ENCODE results near the gene TRIM9.
"Not testable (repeated sequence)": the region's sequence is repeated elsewhere in the genome, so short reads cannot be mapped to it uniquely, and the experiment has no call there.

The TRIM9 gene

DNA sequence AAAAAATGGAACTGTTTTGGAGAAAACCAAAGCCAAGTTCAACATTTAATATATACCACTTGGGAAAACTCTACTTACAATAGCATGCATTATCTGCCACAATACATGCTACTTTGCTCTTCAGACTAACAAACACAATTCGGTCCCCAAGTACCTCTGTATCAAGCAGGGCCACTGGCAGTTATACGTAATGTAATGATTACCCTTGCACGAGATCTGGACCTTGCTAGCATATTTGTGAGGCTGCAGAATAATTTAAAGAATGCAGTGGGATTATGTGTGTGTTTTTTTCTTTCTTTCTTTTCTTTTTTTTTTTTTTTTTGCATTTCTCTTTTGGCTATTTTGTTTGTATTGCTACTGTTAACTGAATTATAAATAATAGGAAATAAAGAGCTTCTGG is 127.8 kb downstream of the TRIM9 start:
- no peak for DNase-seq (ENCODE audit: low read depth in 2 of 3, low spot score in 2 of 3)

DNA sequence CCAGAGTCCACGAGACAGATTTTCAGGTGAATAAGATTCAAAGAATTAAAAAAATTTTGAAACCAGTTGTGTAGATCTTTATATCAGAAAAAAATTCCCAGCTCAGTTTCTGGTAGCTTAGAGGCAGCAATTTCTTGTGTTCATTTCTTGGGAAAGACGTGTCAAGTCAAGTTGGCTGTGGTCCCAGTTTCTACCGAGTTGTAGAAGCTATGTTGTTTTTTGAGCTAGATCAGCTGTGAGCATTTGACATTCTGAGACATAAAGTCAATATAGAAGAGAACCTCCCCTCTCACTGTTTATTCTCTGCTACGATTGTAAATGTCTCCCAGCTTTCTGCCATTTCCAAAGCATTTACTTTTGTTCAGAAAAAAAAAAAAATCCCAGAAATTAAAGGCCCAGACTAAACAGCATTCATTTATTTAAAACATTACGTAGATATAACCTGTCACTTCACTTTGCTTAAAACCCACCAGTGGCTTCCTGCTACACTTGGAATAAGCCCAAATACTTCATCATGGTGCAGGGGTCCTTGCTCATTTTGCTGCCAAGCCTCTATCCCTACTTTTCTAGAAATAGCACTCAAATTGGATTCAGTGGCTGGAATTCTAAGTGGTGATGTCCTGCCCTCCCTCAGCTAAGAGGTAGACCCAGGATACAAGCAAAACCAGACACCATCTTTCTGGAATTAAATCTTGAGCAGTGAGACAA is 130.1 kb downstream of the TRIM9 start:
- no peak for DNase-seq (ENCODE audit: low read depth in 2 of 3, low spot score in 2 of 3)

GRCh38 chr14:50963919-50964318 is 131.0 kb downstream of the TRIM9 start:
- DNase-seq (ENCODE audit: low read depth in 2 of 3, low spot score in 2 of 3) = no peak

- no peak for DNase-seq (ENCODE audit: low read depth in 2 of 3, low spot score in 2 of 3)
Observed at GRCh38 chr14:50961605-50962221, 133.2 kb downstream of the TRIM9 start.

DNA sequence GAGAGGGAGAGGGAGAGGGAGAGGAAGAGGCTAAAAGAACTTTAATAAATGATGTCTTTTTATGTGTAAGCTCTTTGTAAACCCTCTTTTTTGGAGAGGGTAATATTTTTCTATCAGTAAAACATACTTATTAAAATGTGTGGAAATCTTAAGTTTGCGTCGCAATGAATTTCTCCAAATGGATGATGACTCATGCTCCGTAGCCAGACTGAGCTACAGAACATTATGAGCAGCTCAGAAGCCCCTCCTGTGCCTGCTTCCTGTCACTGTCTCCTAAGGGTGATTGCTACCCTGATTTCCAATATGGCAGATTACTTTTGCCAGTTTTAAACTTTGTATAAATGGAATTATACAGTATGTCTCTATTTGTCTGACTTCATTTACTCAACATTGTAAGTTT is 137.6 kb downstream of the TRIM9 start:
- no peak for DNase-seq (ENCODE audit: low read depth in 2 of 3, low spot score in 2 of 3)

- not testable (repeated sequence) for DNase-seq (ENCODE audit: low read depth in 2 of 3, low spot score in 2 of 3)
Observed at GRCh38 chr14:50956421-50956820, 138.5 kb downstream of the TRIM9 start.

DNA sequence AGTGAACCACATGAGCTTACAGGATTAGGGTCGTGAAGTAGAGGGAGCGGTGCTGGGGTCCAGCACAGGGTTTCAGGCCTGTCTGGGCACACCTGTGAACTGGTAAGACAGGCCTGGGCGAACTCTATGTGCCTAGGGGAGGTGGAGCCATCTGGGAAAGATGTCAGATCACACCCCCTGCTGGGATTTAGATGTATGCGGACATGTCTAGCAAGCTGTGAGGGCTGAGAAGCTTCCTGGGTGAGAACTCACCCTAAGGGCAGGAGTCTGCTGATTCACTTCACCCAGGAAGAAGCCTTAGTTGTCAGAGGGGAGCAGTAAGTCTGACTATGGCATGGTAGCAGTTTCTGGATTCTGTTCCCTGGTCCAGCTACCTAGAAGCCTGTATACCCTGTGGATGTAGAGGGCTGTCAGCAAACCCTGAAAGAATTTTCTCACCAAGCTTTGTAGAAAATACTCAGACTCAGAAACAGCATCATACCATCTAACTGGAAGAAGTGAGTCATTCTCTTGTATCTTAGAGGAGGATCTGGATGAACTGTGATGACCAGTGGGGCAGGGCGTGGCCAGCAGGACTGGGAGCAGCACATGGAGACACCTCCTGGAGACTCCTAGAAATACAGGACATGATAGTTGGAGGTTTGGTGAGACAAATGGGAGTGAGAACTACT is 139.4 kb downstream of the TRIM9 start:
- DNase-seq (ENCODE audit: low read depth in 2 of 3, low spot score in 2 of 3) = no peak

DNA sequence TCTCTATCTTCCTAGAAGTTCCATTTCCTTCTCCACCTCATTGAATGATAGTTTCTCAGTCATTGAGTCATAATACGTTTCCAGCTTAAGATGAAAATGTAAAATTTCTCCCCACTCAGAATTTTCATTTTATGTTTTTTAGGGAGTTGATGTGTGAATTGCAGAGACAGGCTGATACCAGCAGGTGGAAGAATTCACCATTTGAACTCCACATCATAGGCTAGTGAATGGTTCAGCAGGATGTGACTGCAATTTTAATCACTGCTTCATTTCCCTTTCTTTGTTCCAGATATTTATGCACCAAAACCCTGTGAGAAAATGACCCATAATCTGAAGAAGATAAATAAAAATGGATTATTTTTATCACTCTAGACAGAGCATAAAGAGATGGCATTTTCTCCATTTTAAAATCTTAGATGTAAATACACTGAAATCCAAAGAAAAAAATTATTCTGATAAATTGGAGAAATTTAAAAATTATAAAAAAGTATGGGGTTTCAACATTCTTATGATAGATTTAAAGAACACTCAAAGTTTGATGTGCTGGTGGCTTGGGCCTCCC is 140.0 kb downstream of the TRIM9 start:
- DNase-seq (ENCODE audit: low read depth in 2 of 3, low spot score in 2 of 3) = no peak

DNA sequence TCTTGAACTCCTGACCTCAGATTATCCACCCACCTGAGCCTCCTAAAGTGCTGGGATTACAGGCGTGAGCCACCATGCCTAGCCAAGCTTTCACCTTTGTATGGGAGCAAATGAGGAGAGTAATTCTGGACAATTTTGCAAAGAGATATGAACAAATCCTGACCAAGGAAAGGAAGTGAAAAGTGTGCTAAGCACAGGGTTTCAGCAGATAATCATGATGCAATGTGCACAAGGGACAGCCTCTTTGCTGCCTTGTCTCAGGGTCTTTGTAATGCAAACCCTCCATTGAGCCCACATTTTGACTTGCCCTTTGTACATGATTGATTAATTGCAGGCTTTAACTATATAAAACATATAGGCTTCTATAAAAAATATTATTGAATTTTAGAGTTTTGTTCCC is 141.4 kb downstream of the TRIM9 start:
- DNase-seq (ENCODE audit: low read depth in 2 of 3, low spot score in 2 of 3) = no peak

DNA sequence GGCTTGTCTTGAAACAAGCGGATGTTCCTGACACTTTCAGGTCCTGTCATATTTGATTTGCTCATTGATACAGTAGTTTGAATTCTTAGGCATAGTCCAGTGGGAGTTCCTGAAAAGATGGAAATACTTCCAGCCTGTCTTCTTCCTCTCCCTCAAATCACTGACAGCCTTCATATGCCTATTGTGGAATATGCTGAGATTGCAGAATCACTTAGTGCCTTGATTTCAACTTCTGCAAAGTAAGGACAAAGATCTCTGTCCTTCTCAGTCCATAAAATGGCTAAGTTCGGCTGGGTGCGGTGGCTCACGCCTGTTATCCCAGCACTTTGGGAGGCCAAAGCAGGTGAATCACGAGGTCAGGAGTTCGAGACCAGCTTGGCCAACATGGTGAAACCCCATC is 143.9 kb downstream of the TRIM9 start:
- no peak for DNase-seq (ENCODE audit: low read depth in 2 of 3, low spot score in 2 of 3)

- DNase-seq (ENCODE audit: low read depth in 2 of 3, low spot score in 2 of 3) = no peak
Observed at GRCh38 chr14:50948205-50948604, 146.7 kb downstream of the TRIM9 start.

DNA sequence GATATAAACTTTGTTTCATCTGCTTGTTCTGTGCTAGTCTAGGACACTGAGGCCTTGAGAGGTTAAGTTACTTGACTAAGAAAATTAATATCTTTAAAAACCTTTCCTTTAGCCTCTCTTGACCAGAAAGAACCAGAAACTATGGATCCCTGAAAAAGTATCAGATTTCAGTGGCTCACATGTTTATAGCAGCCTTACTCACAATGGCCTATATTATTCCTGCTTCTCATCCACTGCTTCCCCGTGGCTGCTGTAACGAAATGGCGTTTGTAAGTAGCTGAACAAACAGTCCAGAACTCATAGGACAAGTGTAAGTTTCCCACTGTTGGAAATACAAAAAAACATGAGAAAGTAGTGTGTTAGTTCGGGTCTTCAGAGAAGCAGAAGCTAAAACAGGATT is 147.5 kb downstream of the TRIM9 start:
- DNase-seq (ENCODE audit: low read depth in 2 of 3, low spot score in 2 of 3) = no peak

- no peak for DNase-seq (ENCODE audit: low read depth in 2 of 3, low spot score in 2 of 3)
Observed at GRCh38 chr14:50946234-50946935, 148.5 kb downstream of the TRIM9 start.

GRCh38 chr14:50944647-50945413 is 150.1 kb downstream of the TRIM9 start:
- DNase-seq (ENCODE audit: low read depth in 2 of 3, low spot score in 2 of 3) = no peak

DNA sequence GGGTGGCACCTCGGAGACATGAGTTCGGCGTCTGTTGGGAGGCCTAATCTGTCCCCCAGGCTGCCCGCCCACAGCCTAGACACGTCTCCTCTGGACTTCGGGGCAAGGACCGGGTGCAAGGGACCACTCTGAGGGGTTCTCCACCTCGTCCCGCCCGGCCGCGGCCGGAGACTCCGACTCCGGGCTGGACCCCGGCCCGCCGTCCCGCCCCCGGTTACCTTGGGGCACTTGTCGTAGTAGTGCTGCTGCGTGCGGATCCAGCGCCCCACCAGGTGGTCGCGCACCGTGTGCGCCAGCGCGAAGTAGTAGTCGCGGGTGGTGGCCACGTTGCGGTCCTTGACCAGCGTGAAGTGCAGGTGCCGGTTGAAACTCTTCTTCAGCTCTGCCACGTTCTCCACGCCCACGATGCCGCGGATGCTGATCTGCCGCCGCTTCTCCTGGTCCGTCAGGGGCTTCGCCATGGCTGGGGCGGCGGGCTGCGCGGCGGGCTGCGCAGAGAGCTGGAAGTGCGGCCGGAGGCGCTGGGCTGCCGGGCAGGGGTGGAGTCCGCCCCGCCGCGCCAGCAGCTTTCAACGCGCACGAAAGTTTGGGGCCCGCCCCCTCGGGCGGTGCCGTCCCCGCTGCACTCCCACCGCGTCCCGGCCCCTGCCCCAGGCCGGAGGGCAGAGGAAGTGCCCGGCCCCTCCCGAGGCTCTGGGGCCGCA is 150.8 kb downstream of the TRIM9 start, which contains the start of gene PYGL:
Gene PYGL, minus strand, starts transcription at position 541 of the 704 bp plus-strand sequence. Its CDS starts 80 bp downstream, at position 461.
- peak in 1 of 3 experiments; percentile 17 for DNase-seq (ENCODE audit: low read depth in 2 of 3, low spot score in 2 of 3)

- no peak for DNase-seq (ENCODE audit: low read depth in 2 of 3, low spot score in 2 of 3)
Observed at GRCh38 chr14:50943261-50943942, 151.5 kb downstream of the TRIM9 start.

DNA sequence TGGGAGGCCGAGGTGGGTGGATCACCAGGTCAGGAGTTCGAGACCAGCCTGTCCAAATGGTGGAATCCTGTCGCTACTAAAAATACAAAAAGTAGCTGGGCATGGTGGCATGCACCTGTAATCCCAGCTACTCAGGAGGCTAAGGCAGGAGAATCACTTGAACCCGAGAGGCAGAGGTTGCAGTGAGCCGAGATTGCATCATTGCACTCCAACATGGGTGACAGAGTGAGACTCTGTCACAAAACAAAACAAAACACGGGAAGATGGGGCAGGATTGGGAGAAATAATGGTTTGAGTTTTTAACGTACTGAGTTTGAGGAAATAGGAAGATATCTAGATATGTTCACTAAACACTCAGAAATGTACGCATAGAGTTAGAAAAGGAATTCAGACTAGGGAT is 153.3 kb downstream of the TRIM9 start:
- DNase-seq (ENCODE audit: low read depth in 2 of 3, low spot score in 2 of 3) = not testable (repeated sequence)

- no peak for DNase-seq (ENCODE audit: low read depth in 2 of 3, low spot score in 2 of 3)
Observed at GRCh38 chr14:50941151-50941550, 153.8 kb downstream of the TRIM9 start.

GRCh38 chr14:50937800-50938199 is 157.1 kb downstream of the TRIM9 start:
- DNase-seq (ENCODE audit: low read depth in 2 of 3, low spot score in 2 of 3) = no peak

Data from activated CD8-positive, alpha-beta memory T cell treated with anti-CD3 and anti-CD28 coated beads for 48 hours (primary cell).